Right cardiac atrium (tissue), 5 donors: ENCODE data around the gene SNX9. TPM values are rescaled to one million over a fixed set of nuclear protein-coding genes. Genes with fewer than 3 reads are reported as not detected.
"Not testable (repeated sequence)": the region's sequence is repeated elsewhere in the genome, so short reads cannot be mapped to it uniquely, and the experiment has no call there.

ENCODE experiments used
- ATAC-seq, 2 donors: fragments of 200-7000 bp; cut with Tn5 transposase; one replicate each; pipeline versions ENCODE4 v1.8.0 to v1.9.1; 2020; ENCODE audit warnings: moderate library complexity in 2 of 2, mild to moderate bottlenecking in 1 of 2
- DNase-seq, 3 donors: peaks; one replicate each; pipeline ENCODE4 v3.0.0-alpha.2; 2020
- H3K27ac ChIP-seq: one replicate; pipeline ENCODE4 v1.5.1; 2013; ENCODE audit warnings: mild to moderate bottlenecking, low read length, control low read depth, moderate library complexity
- H3K27me3 ChIP-seq: one replicate; pipeline ENCODE4 v1.6.1; 2013; ENCODE audit not compliant: control insufficient read depth, insufficient read depth
- H3K4me1 ChIP-seq: one replicate; pipeline ENCODE4 v1.6.1; 2013; ENCODE audit warnings: low read length; ENCODE audit not compliant: control insufficient read depth, insufficient read depth
- H3K4me3 ChIP-seq: one replicate; pipeline ENCODE4 v1.5.1; 2013; ENCODE audit warnings: low read length, control low read depth
- H3K9me3 ChIP-seq: one replicate; pipeline ENCODE4 v1.6.1; 2013; ENCODE audit warnings: low read length; ENCODE audit not compliant: control insufficient read depth
- WGBS: extraction: QIAGEN DNeasy Blood & Tissue Kit; methylation state at CpG from one replicate; pipeline ENCODE4 v1.1.7; 2013; 5-methylcytosine and 5-hydroxymethylcytosine counted together
- intact Hi-C, 4 donors: fragments of 100-400 bp; cut with DNase I; formaldehyde crosslinking; loops; one replicate each; pipeline versions ENCODE4 v1.11.0 to v1.14.0; 2022 to 2023
- polyA plus RNA-seq: library from polyadenylated mRNA; stranded (reverse); fragments of 200-250 nt; gene quantifications from one replicate; pipeline ENCODE4 v1.2.3, GENCODE V29; 2013
- total RNA-seq, 4 donors: library from RNA; stranded (reverse); fragmentation: NEBNext Ultra II Directional; extraction: Animal tissue kit (Norgen Biotek cat#: 25700); gene quantifications; one replicate each; pipeline ENCODE4 v1.2.1, GENCODE V29; 2021
- donor health status: healthy with polysubstance abuse.
- donor health status: DM: no; HTN: yes; CAD: no.
- donor health status: DM: no; HTN: no; CAD: no.
- donor health status: DM: no; HTN: yes; CAD: no; lungs with severe emphysema.
- donor health status: DM: yes; HTN: yes; CAD: no.

SNX9 gene
- total and polyA plus RNA-seq, 5 donors, result 24.1 to 41.9 (median 36.2) TPM

DNA sequence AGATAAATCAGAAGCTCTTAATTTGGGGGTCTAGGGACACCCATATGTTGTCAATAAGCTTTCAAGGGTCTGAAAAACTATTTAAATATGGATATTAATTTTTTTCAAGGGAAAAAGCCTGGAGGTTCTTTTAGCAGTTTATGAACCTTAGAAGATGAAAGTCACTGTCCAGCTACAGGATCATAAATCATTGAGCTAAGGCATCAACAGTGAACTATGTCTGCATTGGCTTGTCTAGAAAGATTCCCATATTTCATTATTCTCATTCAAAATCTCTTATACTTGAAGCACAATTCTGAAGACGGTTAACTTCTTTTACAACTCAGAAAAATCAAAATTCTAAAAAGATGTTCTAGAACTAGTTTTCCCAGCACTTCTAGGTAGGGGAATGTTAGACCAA, 34.9 kb upstream of the SNX9 start:
- no peak overlapping the region for H3K27ac ChIP-seq
- peaks cover 2% of the 10 kb centered on the region for H3K4me1 ChIP-seq
- no peak for ATAC-seq
- intact Hi-C loops, result no loop called here
- DNase-seq, result no peak
- H3K9me3 ChIP-seq, result no peaks in the 10 kb centered on the region
- no peaks in the 10 kb centered on the region for H3K27me3 ChIP-seq
- H3K4me3 ChIP-seq, result no peak overlapping the region
- 91% methylated on average over 1 of the region's 1 CpG for WGBS

DNA sequence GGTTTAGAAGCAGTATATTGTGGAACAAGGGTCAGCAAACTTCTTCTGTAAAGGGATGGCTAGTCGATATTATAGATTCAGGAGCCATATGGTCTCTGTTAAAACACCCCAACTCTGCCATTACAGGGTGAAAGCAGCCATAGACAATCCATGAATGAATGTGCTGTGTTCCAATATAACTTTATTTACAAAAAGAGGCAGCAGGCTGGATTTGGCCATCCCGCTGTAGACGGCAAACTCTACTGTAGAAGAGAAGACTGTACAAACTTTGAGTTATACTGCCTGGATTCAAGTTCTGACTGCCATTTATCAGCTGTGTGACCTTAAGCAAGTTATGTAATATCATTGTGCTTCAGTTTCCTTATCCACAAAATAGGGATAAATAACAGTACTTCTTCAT, 33.7 kb upstream of the SNX9 start:
- ATAC-seq (no peak), DNase-seq (no peak)
- WGBS, result 95% methylated on average over 3 of the region's 3 CpGs
- peaks cover 2% of the 10 kb centered on the region for H3K4me1 ChIP-seq
- no peaks in the 10 kb centered on the region for H3K9me3 ChIP-seq
- H3K27ac ChIP-seq, result no peak overlapping the region
- H3K4me3 ChIP-seq, result no peak overlapping the region
- intact Hi-C loops, result no loop called here
- H3K27me3 ChIP-seq, result no peaks in the 10 kb centered on the region

DNA sequence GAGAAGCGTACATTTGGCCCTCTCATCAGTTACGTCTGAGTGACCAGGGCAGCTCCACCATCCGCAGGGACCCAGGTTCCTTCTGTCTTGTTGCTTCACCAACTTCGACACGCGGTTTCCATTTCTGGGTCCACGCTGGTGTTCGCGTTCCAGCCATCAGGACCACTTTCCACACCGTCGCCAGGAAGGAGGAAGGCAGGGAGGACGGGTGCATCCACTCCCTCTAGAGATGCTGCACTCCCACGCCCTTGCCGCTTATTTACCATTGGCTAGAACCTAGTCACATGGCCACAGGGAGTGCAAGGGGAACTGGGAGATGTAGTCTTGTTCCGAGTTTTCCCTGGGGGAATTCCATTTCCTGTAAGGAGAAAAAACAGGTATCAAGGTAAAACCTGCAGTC, 33.2 kb upstream of the SNX9 start:
- DNase-seq, result no peak
- no peaks in the 10 kb centered on the region for H3K27me3 ChIP-seq
- peaks cover 2% of the 10 kb centered on the region for H3K4me1 ChIP-seq
- WGBS, result 71% methylated on average over 15 of the region's 15 CpGs
- H3K9me3 ChIP-seq, result no peaks in the 10 kb centered on the region
- intact Hi-C loops, result no loop called here
- no peak for ATAC-seq
- H3K4me3 ChIP-seq, result no peak overlapping the region
- no peak overlapping the region for H3K27ac ChIP-seq

DNA sequence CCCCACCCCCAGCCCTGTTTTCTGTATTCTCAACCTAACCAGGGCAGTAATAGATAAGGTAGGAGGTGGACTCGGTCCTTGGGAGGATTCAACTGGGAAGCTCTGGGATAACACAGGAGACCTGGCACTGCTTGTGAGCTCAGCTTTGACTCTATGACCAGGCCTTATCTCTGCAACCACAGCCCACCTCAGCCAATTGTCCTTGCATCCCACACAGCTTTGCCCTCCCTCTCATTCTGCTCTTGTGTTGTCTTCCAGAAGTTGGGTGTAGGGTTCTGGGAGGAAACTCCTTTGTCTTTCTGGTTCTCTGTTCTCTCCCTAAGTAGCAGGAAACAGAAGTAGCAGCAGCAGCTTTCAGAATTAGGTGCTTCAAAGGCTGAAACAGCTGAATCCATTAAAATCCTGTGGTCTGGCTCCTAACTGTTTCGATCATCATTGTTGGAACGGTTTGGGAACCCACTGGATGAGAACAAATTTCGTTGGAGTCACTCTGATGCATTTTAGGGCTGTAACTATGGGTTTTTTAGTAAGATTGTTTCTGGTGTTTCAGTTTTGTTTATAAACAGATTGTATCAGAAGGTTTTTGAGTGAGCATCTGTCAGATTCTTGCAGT, 32.4 kb upstream of the SNX9 start:
- DNase-seq (no peak), ATAC-seq (no peak)
- Histone ChIP-seq H3K27me3 (no peaks in the 10 kb centered on the region), H3K4me3 (no peak overlapping the region), H3K27ac (no peak overlapping the region), H3K4me1 (peaks cover 2% of the 10 kb centered on the region), H3K9me3 (no peaks in the 10 kb centered on the region)
- WGBS, result 52% methylated on average over 4 of the region's 4 CpGs
- intact Hi-C loops, result no loop called here

GRCh38 chr6:157791450-157791849, 31.6 kb upstream of the SNX9 start:
- Histone ChIP-seq H3K4me1 (peaks cover 2% of the 10 kb centered on the region), H3K27me3 (no peaks in the 10 kb centered on the region), H3K9me3 (no peaks in the 10 kb centered on the region), H3K4me3 (no peak overlapping the region), H3K27ac (no peak overlapping the region)
- intact Hi-C loops, result no loop called here
- DNase-seq, result no peak
- WGBS, result 66% methylated on average over 2 of the region's 2 CpGs
- ATAC-seq, result no peak

- peaks cover 2% of the 10 kb centered on the region for H3K4me1 ChIP-seq
- H3K9me3 ChIP-seq, result no peaks in the 10 kb centered on the region
- no peak overlapping the region for H3K27ac ChIP-seq
- no peaks in the 10 kb centered on the region for H3K27me3 ChIP-seq
- ATAC-seq (no peak), DNase-seq (no peak)
- WGBS, result 77% methylated on average over 2 of the region's 2 CpGs
- no peak overlapping the region for H3K4me3 ChIP-seq
- intact Hi-C loops, result no loop called here
Observed at GRCh38 chr6:157792671-157793070, 30.4 kb upstream of the SNX9 start.

- H3K4me1 ChIP-seq, intact Hi-C loops, H3K9me3 ChIP-seq, DNase-seq, H3K27me3 ChIP-seq, ATAC-seq, H3K4me3 ChIP-seq, H3K27ac ChIP-seq: not testable (repeated sequence)
- 88% methylated on average over 5 of the region's 5 CpGs for WGBS
Observed at GRCh38 chr6:157794012-157794411, 29.0 kb upstream of the SNX9 start.

- H3K4me3 ChIP-seq, result no peak overlapping the region
- intact Hi-C loops, result no loop called here
- no peaks in the 10 kb centered on the region for H3K27me3 ChIP-seq
- DNase-seq (no peak), ATAC-seq (peak in 1 of 2 donors; percentile 22)
- peaks cover 2% of the 10 kb centered on the region for H3K4me1 ChIP-seq
- 52% methylated on average over 6 of the region's 6 CpGs for WGBS
- no peak overlapping the region for H3K27ac ChIP-seq
- H3K9me3 ChIP-seq, result no peaks in the 10 kb centered on the region
Observed at GRCh38 chr6:157795841-157796240, 27.2 kb upstream of the SNX9 start.

DNA sequence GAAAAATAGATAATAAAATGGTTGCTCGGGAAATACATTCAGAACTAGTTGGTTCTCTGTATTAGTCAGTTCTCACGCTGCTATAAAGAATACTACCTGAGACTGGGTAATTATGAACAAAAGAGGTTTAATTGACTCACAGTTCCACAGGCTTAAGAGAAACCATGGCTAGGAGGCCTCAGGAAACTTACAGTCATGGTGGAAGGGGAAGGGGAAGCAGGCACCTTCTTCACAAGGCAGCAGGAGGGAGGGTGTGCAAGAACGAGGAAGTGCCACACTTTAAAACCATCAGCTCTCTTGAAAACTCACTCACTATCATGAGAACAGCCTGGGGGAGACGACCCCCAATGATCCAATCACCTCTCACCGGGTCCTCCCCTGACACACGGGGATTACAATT, 24.2 kb upstream of the SNX9 start:
- Histone ChIP-seq H3K4me1 (no peaks in the 10 kb centered on the region), H3K27ac (no peak overlapping the region), H3K4me3 (no peak overlapping the region), H3K9me3 (no peaks in the 10 kb centered on the region), H3K27me3 (no peaks in the 10 kb centered on the region)
- no peak for DNase-seq
- 83% methylated on average over 6 of the region's 6 CpGs for WGBS
- ATAC-seq, result no peak
- intact Hi-C loops, result no loop called here

DNA sequence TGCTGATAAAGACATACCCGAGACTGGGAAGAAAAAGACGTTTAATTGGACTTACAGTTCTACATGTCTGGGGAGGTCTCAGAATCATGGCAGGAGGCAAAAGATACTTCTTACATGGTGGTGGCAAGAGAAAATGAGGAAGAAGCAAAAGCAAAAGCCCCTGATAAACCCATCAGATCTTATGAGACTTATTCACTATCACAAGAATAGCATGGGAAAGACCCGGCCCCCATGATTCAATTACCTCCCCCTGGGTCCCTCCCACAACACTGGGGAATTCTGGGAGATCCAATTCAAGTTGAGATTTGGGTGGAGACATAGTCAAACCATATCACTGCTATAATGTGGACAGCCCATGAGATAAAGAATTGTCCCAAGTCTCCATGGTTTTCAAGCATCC, 23.5 kb upstream of the SNX9 start:
- H3K4me3 ChIP-seq, H3K9me3 ChIP-seq, intact Hi-C loops, H3K27me3 ChIP-seq, DNase-seq, ATAC-seq, H3K4me1 ChIP-seq, H3K27ac ChIP-seq: not testable (repeated sequence)
- 70% methylated on average over 3 of the region's 3 CpGs for WGBS

DNA sequence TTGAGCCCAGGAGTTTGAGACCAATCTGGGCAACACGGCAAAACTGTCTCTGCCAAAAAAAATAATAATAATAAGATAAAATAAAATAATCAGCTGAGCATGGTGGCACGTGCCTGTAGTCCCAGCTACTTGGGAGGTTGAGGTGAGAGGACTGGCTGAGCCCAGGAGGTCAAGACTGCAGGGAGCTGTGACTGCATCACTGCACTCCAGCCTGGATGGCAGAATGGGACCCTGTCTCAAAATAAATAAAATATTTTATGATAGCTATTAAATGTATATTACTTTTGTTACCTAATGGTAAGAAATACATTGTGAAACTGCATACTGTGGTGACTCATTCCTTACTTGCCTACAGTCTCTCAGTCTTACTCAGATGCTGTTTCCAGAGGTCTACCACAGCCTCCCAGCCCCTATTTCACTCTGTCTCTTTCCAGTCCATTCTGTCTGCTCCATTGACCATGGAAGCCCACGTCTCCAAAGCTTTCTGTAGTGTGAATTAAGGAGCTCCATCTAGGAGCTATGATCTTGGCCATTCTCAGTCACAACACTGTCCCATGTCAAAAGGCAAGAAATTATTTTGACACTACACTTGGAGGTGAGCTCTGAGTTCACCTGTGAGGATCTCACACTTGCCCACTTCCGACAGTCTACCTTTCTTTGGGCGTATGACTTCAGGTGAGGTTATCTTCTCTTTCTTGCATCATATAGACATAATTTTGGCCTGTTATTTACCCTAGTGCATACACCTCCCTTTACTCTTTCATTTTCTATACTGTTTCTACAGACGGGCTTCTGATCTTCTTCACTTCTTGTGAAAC, 22.4 kb upstream of the SNX9 start:
- H3K27ac ChIP-seq, result no peak overlapping the region
- whole genome bisulfite sequencing, result 84% methylated on average over 6 of the region's 6 CpGs
- DNase-seq (no peak), ATAC-seq (no peak)
- H3K9me3 ChIP-seq, result no peaks in the 10 kb centered on the region
- intact Hi-C loops, result no loop called here
- H3K27me3 ChIP-seq, result no peaks in the 10 kb centered on the region
- no peak overlapping the region for H3K4me3 ChIP-seq
- no peaks in the 10 kb centered on the region for H3K4me1 ChIP-seq
